Measurements from ENCODE around the gene OCA2.
"Not testable (repeated sequence)": the region's sequence is repeated elsewhere in the genome, so short reads cannot be mapped to it uniquely, and the experiment has no call there.

Gene OCA2

GRCh38 chr15:27866505-27867165, 232.5 kb downstream of the OCA2 start:
- no peak for DNase-seq

GRCh38 chr15:27865926-27866325, 233.2 kb downstream of the OCA2 start:
- no peak for DNase-seq

- no peak for DNase-seq
Observed at GRCh38 chr15:27865323-27865922, 233.7 kb downstream of the OCA2 start.

- no peak for DNase-seq
Observed at GRCh38 chr15:27864719-27865118, 234.4 kb downstream of the OCA2 start.

GRCh38 chr15:27864086-27864485, 235.0 kb downstream of the OCA2 start:
- DNase-seq, result no peak

- DNase-seq, result no peak
Observed at GRCh38 chr15:27863000-27863399, 236.1 kb downstream of the OCA2 start.

- DNase-seq, result no peak
Observed at GRCh38 chr15:27861171-27861570, 237.9 kb downstream of the OCA2 start.

- no peak for DNase-seq
Observed at GRCh38 chr15:27855137-27855536, 244.0 kb downstream of the OCA2 start.

GRCh38 chr15:27854601-27855000, 244.5 kb downstream of the OCA2 start:
- DNase-seq, result no peak

- no peak for DNase-seq
Observed at GRCh38 chr15:27853624-27854455, 245.3 kb downstream of the OCA2 start.

- no peak for DNase-seq
Observed at GRCh38 chr15:27851858-27852210, 247.3 kb downstream of the OCA2 start.

- DNase-seq, result no peak
Observed at GRCh38 chr15:27850981-27851857, 247.9 kb downstream of the OCA2 start.

- no peak for DNase-seq
Observed at GRCh38 chr15:27850050-27850449, 249.1 kb downstream of the OCA2 start.

- DNase-seq, result not testable (repeated sequence)
Observed at GRCh38 chr15:27848936-27849335, 250.2 kb downstream of the OCA2 start.

- DNase-seq, result no peak
Observed at GRCh38 chr15:27847775-27848710, 251.1 kb downstream of the OCA2 start.

GRCh38 chr15:27846722-27847395, 252.3 kb downstream of the OCA2 start:
- no peak for DNase-seq

- DNase-seq, result no peak
Observed at GRCh38 chr15:27845535-27846369, 253.4 kb downstream of the OCA2 start.

- DNase-seq, result no peak
Observed at GRCh38 chr15:27844018-27844666, 255.0 kb downstream of the OCA2 start.

GRCh38 chr15:27843146-27843545, 256.0 kb downstream of the OCA2 start:
- DNase-seq, result no peak

GRCh38 chr15:27842526-27842925, 256.6 kb downstream of the OCA2 start:
- no peak for DNase-seq
